ENCODE results near the gene SHE.

The SHE gene

DNA sequence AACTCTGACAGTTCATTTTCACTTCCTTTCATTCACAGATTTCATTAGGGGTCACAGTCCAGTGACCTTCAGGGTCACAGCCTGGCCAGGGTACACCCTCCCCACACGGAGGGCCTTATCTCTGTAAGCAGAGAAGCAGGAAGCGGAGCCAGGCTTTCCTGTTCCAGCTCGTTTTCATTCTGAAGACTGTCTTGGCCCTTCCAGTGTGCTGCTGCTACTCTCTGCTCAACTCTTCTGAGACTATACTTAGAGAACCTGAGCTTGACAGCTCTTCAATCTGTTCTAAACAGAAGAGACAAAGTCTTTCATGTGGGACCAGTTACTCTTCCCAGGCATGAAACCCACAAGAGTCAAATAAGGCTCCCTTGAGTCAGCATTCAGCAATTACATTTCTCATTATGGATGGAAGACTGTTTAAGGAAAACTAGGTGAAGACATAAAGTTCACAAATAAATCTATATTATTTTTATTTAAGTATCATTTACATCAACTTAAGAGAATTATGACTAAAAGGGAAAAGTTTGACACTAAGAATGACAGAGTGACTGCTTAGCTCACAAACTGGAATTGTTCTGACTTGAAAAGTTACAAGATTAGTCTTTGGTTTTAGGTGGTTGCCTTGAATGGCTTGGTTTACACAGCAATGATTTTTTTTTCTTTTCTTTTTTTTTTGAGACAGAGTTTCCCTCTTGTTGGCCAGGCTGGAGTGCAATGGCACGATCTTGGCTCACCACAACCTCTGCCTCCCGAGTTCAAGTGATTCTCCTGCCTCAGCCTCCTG, 5.0 kb downstream of the SHE start:
- DNase-seq (ENCODE audit: low read depth), result peak; percentile 65
- TF ChIP-seq, protein P1, sequence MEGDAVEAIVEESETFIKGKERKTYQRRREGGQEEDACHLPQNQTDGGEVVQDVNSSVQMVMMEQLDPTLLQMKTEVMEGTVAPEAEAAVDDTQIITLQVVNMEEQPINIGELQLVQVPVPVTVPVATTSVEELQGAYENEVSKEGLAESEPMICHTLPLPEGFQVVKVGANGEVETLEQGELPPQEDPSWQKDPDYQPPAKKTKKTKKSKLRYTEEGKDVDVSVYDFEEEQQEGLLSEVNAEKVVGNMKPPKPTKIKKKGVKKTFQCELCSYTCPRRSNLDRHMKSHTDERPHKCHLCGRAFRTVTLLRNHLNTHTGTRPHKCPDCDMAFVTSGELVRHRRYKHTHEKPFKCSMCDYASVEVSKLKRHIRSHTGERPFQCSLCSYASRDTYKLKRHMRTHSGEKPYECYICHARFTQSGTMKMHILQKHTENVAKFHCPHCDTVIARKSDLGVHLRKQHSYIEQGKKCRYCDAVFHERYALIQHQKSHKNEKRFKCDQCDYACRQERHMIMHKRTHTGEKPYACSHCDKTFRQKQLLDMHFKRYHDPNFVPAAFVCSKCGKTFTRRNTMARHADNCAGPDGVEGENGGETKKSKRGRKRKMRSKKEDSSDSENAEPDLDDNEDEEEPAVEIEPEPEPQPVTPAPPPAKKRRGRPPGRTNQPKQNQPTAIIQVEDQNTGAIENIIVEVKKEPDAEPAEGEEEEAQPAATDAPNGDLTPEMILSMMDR (IDR thresholded peaks at IDR 0.05; ENCODE audit: insufficient read depth, low read depth, low read length, missing control alignments), result no peak
- H3K4me3 ChIP-seq (ENCODE audit: low read depth, low read length), result peak overlapping the region; percentile 13; the same call in 1 of the 2 replicates

DNA sequence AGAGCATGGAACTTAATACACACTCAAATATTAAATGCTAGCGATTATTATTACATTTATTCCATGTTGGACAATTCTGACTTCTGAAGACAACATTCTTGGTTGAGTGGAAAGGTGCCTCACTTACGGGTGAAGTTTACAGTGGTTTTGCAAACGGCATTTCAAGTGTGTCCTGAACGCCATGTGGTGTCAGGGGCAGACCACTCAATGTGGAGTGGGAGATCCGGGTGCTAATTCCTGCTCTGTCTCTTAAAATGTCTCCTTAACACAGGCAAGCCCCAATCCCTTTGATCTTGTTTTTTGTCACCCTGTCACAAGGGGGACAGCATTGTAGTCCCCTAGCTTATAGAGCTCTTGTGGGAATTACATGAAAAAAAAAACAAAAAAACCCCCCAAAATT, 5.8 kb downstream of the SHE start:
- DNase-seq (ENCODE audit: low read depth), result no peak
- H3K4me3 ChIP-seq (ENCODE audit: low read depth, low read length), result no peak overlapping the region
- TF ChIP-seq, protein P1 (IDR thresholded peaks at IDR 0.05; ENCODE audit: insufficient read depth, low read depth, low read length, missing control alignments), result no peak

DNA sequence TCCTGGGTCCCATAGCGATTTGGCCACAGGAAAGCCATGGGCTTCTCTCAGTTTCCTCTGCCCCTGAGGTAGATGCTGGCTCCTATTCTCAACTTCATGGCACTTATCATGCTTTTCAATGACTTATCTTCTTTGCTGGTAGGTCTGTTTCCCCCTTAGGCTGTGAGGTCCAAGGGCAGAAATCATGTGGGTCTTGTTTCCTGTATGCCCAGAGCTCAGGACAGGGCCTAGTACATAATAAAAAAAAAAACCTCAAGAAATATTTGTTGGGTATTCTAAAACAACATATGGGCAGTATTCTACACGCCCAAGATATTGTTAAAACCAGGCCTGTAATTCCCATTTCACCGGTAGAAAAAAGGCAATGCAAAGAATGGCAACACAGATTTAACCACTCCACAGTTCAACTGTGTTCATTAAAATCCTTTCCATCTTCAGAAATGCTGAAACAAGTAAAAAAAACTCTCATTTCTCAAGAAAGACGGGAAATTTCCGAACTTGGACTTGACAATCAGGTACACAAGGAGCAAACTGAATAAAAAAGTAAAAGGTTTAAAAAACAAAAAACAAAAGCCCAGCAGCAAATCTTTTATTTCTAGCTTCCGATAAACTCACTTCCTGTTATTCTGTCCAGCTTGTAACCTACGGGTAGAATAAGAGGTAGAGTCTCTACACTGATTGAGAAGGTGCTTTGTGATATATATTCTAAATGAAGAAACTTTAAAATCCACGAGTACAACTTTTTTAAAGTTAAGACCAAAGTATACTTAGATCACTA, 6.5 kb downstream of the SHE start:
- no peak for DNase-seq (ENCODE audit: low read depth)
- no peak overlapping the region for H3K4me3 ChIP-seq (ENCODE audit: low read depth, low read length)
- TF ChIP-seq, protein P1 (IDR thresholded peaks at IDR 0.05; ENCODE audit: insufficient read depth, low read depth, low read length, missing control alignments), result no peak

DNA sequence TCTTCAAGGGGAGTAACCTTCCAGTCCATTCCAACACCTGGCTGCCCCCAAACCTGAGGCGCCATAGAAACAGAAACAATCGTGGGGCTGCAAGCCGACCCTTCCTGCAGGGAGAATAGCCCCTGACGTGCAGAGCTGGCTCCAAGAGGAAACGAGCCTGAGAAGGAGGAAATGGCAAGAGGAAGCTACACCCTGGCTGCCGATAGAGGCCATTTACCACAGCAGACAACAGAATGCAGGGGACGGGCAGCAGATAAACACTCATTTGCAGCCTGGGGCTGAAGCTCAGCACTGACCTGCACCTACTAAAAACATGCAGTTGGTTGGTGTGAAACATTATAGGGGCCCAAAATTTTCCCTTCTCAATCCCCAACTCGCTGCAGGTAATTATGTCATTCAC, 8.9 kb downstream of the SHE start:
- H3K4me3 ChIP-seq (ENCODE audit: low read depth, low read length), result no peak overlapping the region
- DNase-seq (ENCODE audit: low read depth), result peak; percentile 52
- TF ChIP-seq, protein P1 (IDR thresholded peaks at IDR 0.05; ENCODE audit: insufficient read depth, low read depth, low read length, missing control alignments), result no peak

DNA sequence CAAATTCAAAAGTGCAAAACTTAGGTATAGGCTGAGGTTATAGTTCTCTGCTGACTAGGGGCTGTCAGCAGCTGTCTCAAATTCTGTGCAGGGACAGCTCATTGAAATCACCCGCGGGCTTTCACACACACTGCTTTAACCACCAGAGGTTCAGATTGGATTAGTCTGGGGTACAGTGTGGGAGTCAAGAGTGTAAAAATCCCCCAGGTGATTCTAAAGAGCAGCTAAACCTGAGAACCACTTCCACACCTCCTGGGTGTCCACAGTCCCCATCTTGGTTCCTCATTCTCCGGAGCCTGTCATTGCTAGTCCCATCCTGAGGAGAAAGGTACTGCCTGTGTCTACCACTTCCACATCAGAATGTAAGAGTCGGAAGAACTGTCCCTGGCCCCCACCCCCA, 10.1 kb downstream of the SHE start:
- peak; percentile 47 for DNase-seq (ENCODE audit: low read depth)
- H3K4me3 ChIP-seq (ENCODE audit: low read depth, low read length), result no peak overlapping the region
- TF ChIP-seq, protein P1 (IDR thresholded peaks at IDR 0.05; ENCODE audit: insufficient read depth, low read depth, low read length, missing control alignments), result no peak

DNA sequence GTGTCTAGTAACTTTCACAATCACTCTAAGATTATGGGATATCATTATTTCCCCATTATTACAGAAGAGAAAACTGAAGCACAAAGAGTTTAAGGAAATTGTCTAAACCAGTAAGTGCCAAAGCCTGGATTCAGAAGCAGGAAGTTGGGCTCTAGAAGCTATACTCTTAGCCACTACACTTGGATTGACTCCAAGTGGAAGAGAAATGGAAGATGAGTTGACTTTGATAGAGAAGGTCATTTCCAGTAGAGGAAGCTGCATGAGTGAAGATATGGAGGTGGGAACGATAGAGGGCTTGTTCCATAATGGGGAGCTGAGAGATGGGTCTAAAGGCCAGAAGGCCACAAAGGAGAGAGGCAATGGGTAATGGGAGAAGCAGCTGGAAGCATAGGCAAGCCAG, 11.9 kb downstream of the SHE start:
- TF ChIP-seq, protein P1 (IDR thresholded peaks at IDR 0.05; ENCODE audit: insufficient read depth, low read depth, low read length, missing control alignments), result no peak
- no peak overlapping the region for H3K4me3 ChIP-seq (ENCODE audit: low read depth, low read length)
- no peak for DNase-seq (ENCODE audit: low read depth)
